ENCODE measurements around the gene NADK2. TPM values are rescaled to one million over a fixed set of nuclear protein-coding genes. Genes with fewer than 3 reads are reported as not detected.
"Not testable (repeated sequence)": the region's sequence is repeated elsewhere in the genome, so short reads cannot be mapped to it uniquely, and the experiment has no call there.

Gene NADK2
- total RNA-seq (10.9 TPM), polyA plus RNA-seq (1 to 10 TPM; 4.6 to 7.8 (median 6.4) TPM)

- ATAC-seq (ENCODE audit: low read depth in 2 of 2) = peak; percentile 89 to 91
- peak within 1 kb of the TSS; percentile 85 for H3K4me3 ChIP-seq (ENCODE audit: low read depth, low read length)
- peaks cover 22% of the 10 kb centered on the region for H3K4me1 ChIP-seq (ENCODE audit: control insufficient read depth, insufficient read depth, low read length, poor library complexity, severe bottlenecking)
- peak within 1 kb of the TSS; percentile 94 for H3K27ac ChIP-seq (ENCODE audit: insufficient read depth, low read length, poor library complexity, severe bottlenecking)
- Mint-ChIP-seq H3K27me3 (no peaks in the 10 kb centered on the region), H3K9me3 (no peaks in the 10 kb centered on the region), H3K4me1 (peaks cover 24 to 48% (median 35%) of the 10 kb centered on the region in 4 donors), H3K4me3 (peak within 1 kb of the TSS; percentile 91 to 98 (median 94)), H3K27ac (peak within 1 kb of the TSS; percentile 92 to 98 (median 98)), H3K36me3 (no peaks in the 10 kb centered on the region)
- H3K36me3 ChIP-seq (ENCODE audit: control insufficient read depth, insufficient read depth, low read length) = no peaks in the 10 kb centered on the region
- no peaks in the 10 kb centered on the region for H3K27me3 ChIP-seq (ENCODE audit: control insufficient read depth, insufficient read depth, low read length)
- DNase-seq = peak; percentile 93 to 95 (median 93)
- H3K9me3 ChIP-seq (ENCODE audit: control insufficient read depth in 2 of 2, low read length in 2 of 2) = no peaks in the 10 kb centered on the region
Measured at GRCh38 chr5:36241631-36242533, at the start of gene NADK2. NADK2 (minus strand) TSS chr5:36241925; CDS start chr5:36241798, 127 bp downstream.

GRCh38 chr5:36285837-36286615, 44.3 kb upstream of the NADK2 start:
- Histone ChIP-seq H3K9me3 (ENCODE audit: control insufficient read depth in 2 of 2, low read length in 2 of 2) (no peaks in the 10 kb centered on the region), H3K27me3 (ENCODE audit: control insufficient read depth, insufficient read depth, low read length) (peaks cover 3% of the 10 kb centered on the region), H3K4me1 (ENCODE audit: control insufficient read depth, insufficient read depth, low read length, poor library complexity, severe bottlenecking) (no peaks in the 10 kb centered on the region), H3K36me3 (ENCODE audit: control insufficient read depth, insufficient read depth, low read length) (no peaks in the 10 kb centered on the region), H3K27ac (ENCODE audit: insufficient read depth, low read length, poor library complexity, severe bottlenecking) (no peak overlapping the region), H3K4me3 (ENCODE audit: low read depth, low read length) (no peak overlapping the region)
- H3K36me3 Mint-ChIP-seq = no peaks in the 10 kb centered on the region
- H3K27ac Mint-ChIP-seq = no peak overlapping the region
- DNase-seq (no peak), ATAC-seq (ENCODE audit: low read depth in 2 of 2) (no peak)
- peaks cover 12% of the 10 kb centered on the region for H3K27me3 Mint-ChIP-seq
- H3K4me1 Mint-ChIP-seq = no peaks in the 10 kb centered on the region
- H3K4me3 Mint-ChIP-seq = no peak overlapping the region
- no peaks in the 10 kb centered on the region for H3K9me3 Mint-ChIP-seq

- not testable (repeated sequence) for H3K9me3 Mint-ChIP-seq; H3K4me3 ChIP-seq (ENCODE audit: low read depth, low read length); ATAC-seq (ENCODE audit: low read depth in 2 of 2); H3K27ac ChIP-seq (ENCODE audit: insufficient read depth, low read length, poor library complexity, severe bottlenecking); H3K36me3 Mint-ChIP-seq; DNase-seq; H3K4me1 ChIP-seq (ENCODE audit: control insufficient read depth, insufficient read depth, low read length, poor library complexity, severe bottlenecking); H3K27ac Mint-ChIP-seq; H3K27me3 ChIP-seq (ENCODE audit: control insufficient read depth, insufficient read depth, low read length); H3K4me3 Mint-ChIP-seq; H3K4me1 Mint-ChIP-seq; H3K9me3 ChIP-seq (ENCODE audit: control insufficient read depth in 2 of 2, low read length in 2 of 2); H3K36me3 ChIP-seq (ENCODE audit: control insufficient read depth, insufficient read depth, low read length)
- peaks cover 18% of the 10 kb centered on the region for H3K27me3 Mint-ChIP-seq
Measured at GRCh38 chr5:36283775-36284174, 42.0 kb upstream of the NADK2 start.

GRCh38 chr5:36281626-36282025, 39.9 kb upstream of the NADK2 start:
- no peaks in the 10 kb centered on the region for H3K4me1 ChIP-seq (ENCODE audit: control insufficient read depth, insufficient read depth, low read length, poor library complexity, severe bottlenecking)
- H3K27me3 Mint-ChIP-seq = peaks cover 13% of the 10 kb centered on the region
- DNase-seq (no peak), ATAC-seq (ENCODE audit: low read depth in 2 of 2) (no peak)
- H3K4me3 ChIP-seq (ENCODE audit: low read depth, low read length) = no peak overlapping the region
- no peaks in the 10 kb centered on the region for H3K4me1 Mint-ChIP-seq
- no peak overlapping the region for H3K27ac ChIP-seq (ENCODE audit: insufficient read depth, low read length, poor library complexity, severe bottlenecking)
- H3K36me3 ChIP-seq (ENCODE audit: control insufficient read depth, insufficient read depth, low read length) = no peaks in the 10 kb centered on the region
- H3K27me3 ChIP-seq (ENCODE audit: control insufficient read depth, insufficient read depth, low read length) = peaks cover 3% of the 10 kb centered on the region
- H3K4me3 Mint-ChIP-seq = no peak overlapping the region
- H3K27ac Mint-ChIP-seq = no peak overlapping the region
- H3K36me3 Mint-ChIP-seq = no peaks in the 10 kb centered on the region
- H3K9me3 Mint-ChIP-seq = peaks cover 0 to 2% (median 0%) of the 10 kb centered on the region in 7 donors
- no peaks in the 10 kb centered on the region for H3K9me3 ChIP-seq (ENCODE audit: control insufficient read depth in 2 of 2, low read length in 2 of 2)

- Histone ChIP-seq H3K27me3 (ENCODE audit: control insufficient read depth, insufficient read depth, low read length) (peaks cover 5% of the 10 kb centered on the region), H3K4me1 (ENCODE audit: control insufficient read depth, insufficient read depth, low read length, poor library complexity, severe bottlenecking) (no peaks in the 10 kb centered on the region), H3K27ac (ENCODE audit: insufficient read depth, low read length, poor library complexity, severe bottlenecking) (no peak overlapping the region), H3K4me3 (ENCODE audit: low read depth, low read length) (no peak overlapping the region), H3K36me3 (ENCODE audit: control insufficient read depth, insufficient read depth, low read length) (no peaks in the 10 kb centered on the region), H3K9me3 (ENCODE audit: control insufficient read depth in 2 of 2, low read length in 2 of 2) (no peaks in the 10 kb centered on the region)
- no peak for ATAC-seq (ENCODE audit: low read depth in 2 of 2)
- Mint-ChIP-seq H3K27me3 (peaks cover 32% of the 10 kb centered on the region), H3K9me3 (peaks cover 0 to 2% (median 0%) of the 10 kb centered on the region in 7 donors), H3K36me3 (no peaks in the 10 kb centered on the region), H3K27ac (no peak overlapping the region), H3K4me1 (no peaks in the 10 kb centered on the region), H3K4me3 (no peak overlapping the region)
- DNase-seq = no peak
Measured at GRCh38 chr5:36279054-36279698, 37.5 kb upstream of the NADK2 start.

- Mint-ChIP-seq H3K4me1 (no peaks in the 10 kb centered on the region), H3K9me3 (peaks cover 0 to 2% (median 0%) of the 10 kb centered on the region in 7 donors), H3K27ac (no peak overlapping the region), H3K27me3 (peaks cover 34% of the 10 kb centered on the region), H3K36me3 (no peaks in the 10 kb centered on the region), H3K4me3 (no peak overlapping the region)
- no peak overlapping the region for H3K4me3 ChIP-seq (ENCODE audit: low read depth, low read length)
- no peaks in the 10 kb centered on the region for H3K36me3 ChIP-seq (ENCODE audit: control insufficient read depth, insufficient read depth, low read length)
- H3K9me3 ChIP-seq (ENCODE audit: control insufficient read depth in 2 of 2, low read length in 2 of 2) = no peaks in the 10 kb centered on the region
- no peak for DNase-seq
- no peak overlapping the region for H3K27ac ChIP-seq (ENCODE audit: insufficient read depth, low read length, poor library complexity, severe bottlenecking)
- ATAC-seq (ENCODE audit: low read depth in 2 of 2) = no peak
- no peaks in the 10 kb centered on the region for H3K4me1 ChIP-seq (ENCODE audit: control insufficient read depth, insufficient read depth, low read length, poor library complexity, severe bottlenecking)
- peaks cover 7% of the 10 kb centered on the region for H3K27me3 ChIP-seq (ENCODE audit: control insufficient read depth, insufficient read depth, low read length)
Measured at GRCh38 chr5:36277521-36278176, 35.9 kb upstream of the NADK2 start.

GRCh38 chr5:36276864-36277263, 35.1 kb upstream of the NADK2 start:
- H3K4me3 ChIP-seq (ENCODE audit: low read depth, low read length) = no peak overlapping the region
- peaks cover 36% of the 10 kb centered on the region for H3K27me3 Mint-ChIP-seq
- no peaks in the 10 kb centered on the region for H3K36me3 ChIP-seq (ENCODE audit: control insufficient read depth, insufficient read depth, low read length)
- H3K9me3 ChIP-seq (ENCODE audit: control insufficient read depth in 2 of 2, low read length in 2 of 2) = no peaks in the 10 kb centered on the region
- H3K9me3 Mint-ChIP-seq = peaks cover 0 to 2% (median 0%) of the 10 kb centered on the region in 7 donors
- no peaks in the 10 kb centered on the region for H3K36me3 Mint-ChIP-seq
- peaks cover 7% of the 10 kb centered on the region for H3K27me3 ChIP-seq (ENCODE audit: control insufficient read depth, insufficient read depth, low read length)
- H3K27ac ChIP-seq (ENCODE audit: insufficient read depth, low read length, poor library complexity, severe bottlenecking) = no peak overlapping the region
- ATAC-seq (ENCODE audit: low read depth in 2 of 2) = no peak
- no peaks in the 10 kb centered on the region for H3K4me1 ChIP-seq (ENCODE audit: control insufficient read depth, insufficient read depth, low read length, poor library complexity, severe bottlenecking)
- H3K4me3 Mint-ChIP-seq = no peak overlapping the region
- H3K4me1 Mint-ChIP-seq = no peaks in the 10 kb centered on the region
- DNase-seq = no peak
- H3K27ac Mint-ChIP-seq = no peak overlapping the region
